22Rv1 (cell line): ENCODE results near the gene FCGR3A.

ENCODE experiments used
- H3K27ac ChIP-seq: fragments of 450-650 bp; 2 replicates; pipeline ENCODE4 v1.5.1; 2017
- CTCF ChIP-seq: fragments of 450-650 bp; IDR thresholded peaks from 2 replicates; pipeline ENCODE4 v1.5.1; 2017; ENCODE audit warnings: mild to moderate bottlenecking
- ZFX ChIP-seq: fragments of 450-650 bp; IDR thresholded peaks from 2 replicates; pipeline ENCODE4 v1.6.1; 2017; ENCODE audit warnings: antibody characterized with exemption, borderline replicate concordance

FCGR3A gene

DNA sequence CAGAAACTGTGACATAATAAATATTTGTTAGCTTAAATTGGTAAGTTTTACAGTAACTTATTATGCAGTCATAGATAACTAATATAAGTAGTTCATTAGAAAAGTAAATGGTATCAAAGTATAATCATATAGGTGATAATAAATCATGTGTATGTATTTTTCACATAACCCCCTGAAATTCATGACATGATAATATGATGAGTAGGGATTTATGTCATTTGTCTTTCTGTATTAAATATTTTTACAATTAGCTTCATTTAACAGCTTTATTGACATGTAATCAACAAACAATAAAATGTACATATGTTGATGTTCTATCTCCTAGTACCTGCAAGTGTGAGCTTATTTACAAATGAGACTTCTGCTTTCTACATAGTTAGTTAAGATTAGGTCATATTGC, 54.1 kb downstream of the FCGR3A start:
- no peak overlapping the region for H3K27ac ChIP-seq
- TF ChIP-seq ZFX (no peak), CTCF (no peak)

DNA sequence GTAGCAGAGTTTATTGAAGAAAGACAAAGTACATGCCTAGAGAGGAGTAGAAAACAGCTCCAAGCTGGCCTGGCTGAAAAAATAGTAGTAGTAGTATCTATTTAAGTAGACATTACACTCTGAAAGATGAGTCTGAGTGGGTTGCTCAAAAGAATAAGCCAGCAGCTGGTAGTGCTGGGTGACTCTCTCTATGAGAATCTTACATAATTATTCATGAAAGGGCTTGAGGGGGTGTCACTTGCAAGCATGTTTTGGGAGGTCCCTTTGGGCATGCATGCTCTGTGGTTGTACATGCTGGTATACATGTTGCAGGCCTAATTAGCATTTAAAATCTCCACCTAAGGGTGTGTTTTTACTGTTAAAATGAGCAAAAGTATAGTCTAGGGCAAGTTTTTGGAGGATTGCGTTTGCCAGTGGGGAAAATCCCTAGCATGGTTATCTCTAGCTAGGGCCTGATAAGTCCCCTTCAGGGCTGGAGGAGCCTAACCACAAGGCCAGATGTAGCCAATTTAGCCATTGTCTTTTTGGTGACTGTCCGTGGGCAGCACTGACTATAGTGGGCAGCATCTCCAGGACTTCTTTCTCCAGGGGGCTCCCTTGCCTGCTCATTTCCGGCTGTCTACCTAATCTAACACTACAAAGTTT, 55.4 kb downstream of the FCGR3A start:
- no peak overlapping the region for H3K27ac ChIP-seq
- TF ChIP-seq CTCF (no peak), ZFX (no peak)

- H3K27ac ChIP-seq: no peak overlapping the region
- TF ChIP-seq ZFX (no peak), CTCF (no peak)
These were observed 56.8 kb downstream of the FCGR3A start for GRCh38 chr1:161492827-161493226.
